Fibroblast of mammary gland (primary cell): ENCODE results near the gene ZIM2.

Source experiments
- DNase-seq: peaks from one replicate; pipeline ENCODE4 v3.0.0-alpha.2; 2010; ENCODE audit warnings: low read depth
- H3K4me3 ChIP-seq: 2 replicates; pipeline ENCODE4 v1.5.1; 2011; ENCODE audit warnings: low read depth, mild to moderate bottlenecking, low read length, moderate library complexity; ENCODE audit not compliant: control insufficient read depth
- CTCF ChIP-seq: conservative IDR thresholded peaks from 2 replicates; pipeline ENCODE4 v1.5.1; 2011; ENCODE audit warnings: low read depth, low read length, inconsistent platforms; ENCODE audit not compliant: control insufficient read depth, insufficient read depth

ZIM2 gene

DNA sequence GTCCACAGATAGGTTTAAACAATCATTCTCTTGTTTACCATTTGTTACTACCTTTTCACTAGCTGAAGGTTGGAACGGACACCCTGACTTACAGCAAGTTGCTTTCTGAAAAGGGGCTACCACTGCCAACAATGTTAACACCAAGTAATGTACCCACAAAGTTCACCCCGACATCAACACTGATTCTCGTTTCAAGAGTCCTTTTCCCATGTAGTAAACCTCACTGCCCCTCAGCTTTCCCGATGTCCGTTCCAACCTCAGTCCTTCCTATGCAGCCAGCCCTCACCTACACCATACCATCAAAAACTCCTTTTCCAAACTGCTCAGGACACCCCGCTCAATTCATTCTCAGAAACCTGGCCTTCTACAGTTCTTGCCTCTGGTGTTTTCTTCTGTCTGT is 29.0 kb downstream of the ZIM2 start:
- H3K4me3 ChIP-seq: no peak overlapping the region
- TF ChIP-seq CTCF: no peak

GRCh38 chr19:56810260-56810659 is 30.3 kb downstream of the ZIM2 start:
- H3K4me3 ChIP-seq: no peak overlapping the region
- TF ChIP-seq CTCF: no peak
- no peak for DNase-seq

More for the DNA sequence above, 29.0 kb downstream of the ZIM2 start:
- DNase-seq: no peak

- TF ChIP-seq CTCF: no peak
Observed at GRCh38 chr19:56808717-56809392, 31.7 kb downstream of the ZIM2 start.

DNA sequence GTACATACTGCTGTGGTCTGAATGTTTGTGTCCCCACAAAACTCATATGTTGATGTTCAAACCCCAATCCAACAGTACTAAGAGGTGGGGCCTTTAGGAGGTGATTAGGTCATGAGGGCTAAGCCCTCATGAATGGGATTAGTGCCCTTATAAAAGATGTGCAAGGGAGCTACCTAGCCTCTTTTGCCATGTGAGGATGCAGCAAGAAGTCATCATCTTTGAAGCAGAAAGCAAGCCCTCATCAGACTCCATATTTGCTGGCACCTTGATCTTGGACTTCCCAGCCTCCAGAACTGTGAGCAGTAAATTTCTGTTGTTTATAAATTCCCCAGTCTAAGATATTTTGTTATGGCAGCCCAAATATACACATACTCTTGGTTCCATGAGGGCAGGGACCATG is 33.9 kb downstream of the ZIM2 start:
- TF ChIP-seq CTCF: no peak

More at GRCh38 chr19:56808717-56809392, 31.7 kb downstream of the ZIM2 start:
- H3K4me3 ChIP-seq: no peak overlapping the region
- DNase-seq: no peak

GRCh38 chr19:56778351-56778750 is 62.2 kb downstream of the ZIM2 start:
- no peak for TF ChIP-seq CTCF
- H3K4me3 ChIP-seq: no peak overlapping the region
- DNase-seq: no peak

More for the DNA sequence above, 33.9 kb downstream of the ZIM2 start:
- H3K4me3 ChIP-seq: no peak overlapping the region
- DNase-seq: no peak

DNA sequence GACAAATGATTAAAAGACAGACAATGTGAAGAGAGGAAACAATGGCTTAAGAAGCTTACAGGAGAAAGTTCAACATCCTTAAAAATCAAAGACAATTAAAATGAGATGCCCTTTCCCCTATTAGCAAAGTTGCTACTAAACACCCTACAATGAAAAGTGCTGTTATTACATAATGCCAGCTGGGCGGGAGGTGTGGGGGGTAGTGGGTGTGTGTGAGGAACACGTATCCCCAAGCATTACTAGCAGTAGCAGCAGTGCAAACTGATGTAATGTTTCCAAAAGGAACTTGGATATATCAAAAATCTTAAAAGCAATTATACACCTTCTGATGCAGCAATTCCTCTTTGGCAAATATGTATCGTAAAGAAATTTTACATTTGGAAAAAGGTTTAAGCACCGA is 70.9 kb downstream of the ZIM2 start:
- TF ChIP-seq CTCF: no peak
- DNase-seq: no peak
- no peak overlapping the region for H3K4me3 ChIP-seq

DNA sequence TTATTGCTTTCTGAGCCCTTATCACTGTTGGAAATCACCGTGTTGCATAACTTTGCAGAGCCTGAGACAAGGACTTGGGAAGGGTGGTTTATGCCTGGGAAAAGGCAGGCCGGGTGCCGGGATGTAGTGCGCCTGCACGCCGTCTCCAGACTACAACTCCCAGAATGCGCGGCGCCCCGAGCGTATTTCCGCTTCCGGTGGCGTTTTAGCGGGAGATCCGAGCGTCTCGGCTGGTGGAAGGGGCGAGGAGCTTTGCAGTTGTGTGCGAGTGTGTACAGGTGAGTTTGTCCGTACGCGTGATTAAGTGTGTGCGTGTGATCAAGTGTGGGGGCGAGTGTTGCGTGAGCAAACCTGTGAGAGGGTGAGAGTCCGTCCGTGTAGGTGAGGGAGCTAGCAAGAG is 75.4 kb downstream of the ZIM2 start:
- peak; percentile 7 for DNase-seq
- H3K4me3 ChIP-seq: peak overlapping the region; percentile 13
- TF ChIP-seq CTCF: no peak
